WTC11 (cell line): ENCODE results near the gene TMEFF2.

Experiments
- CREM ChIP-seq: sonication (generic); formaldehyde crosslinking; IDR thresholded peaks from 2 replicates; pipeline ENCODE4 v1.8.1; 2022; ENCODE audit warnings: mild to moderate bottlenecking, missing genetic modification reagents, moderate library complexity
- NR1H2 ChIP-seq: sonication (generic); formaldehyde crosslinking; IDR thresholded peaks from 2 replicates; pipeline ENCODE4 v1.9.0; 2021; ENCODE audit warnings: mild to moderate bottlenecking, moderate library complexity, missing genetic modification reagents

DNA sequence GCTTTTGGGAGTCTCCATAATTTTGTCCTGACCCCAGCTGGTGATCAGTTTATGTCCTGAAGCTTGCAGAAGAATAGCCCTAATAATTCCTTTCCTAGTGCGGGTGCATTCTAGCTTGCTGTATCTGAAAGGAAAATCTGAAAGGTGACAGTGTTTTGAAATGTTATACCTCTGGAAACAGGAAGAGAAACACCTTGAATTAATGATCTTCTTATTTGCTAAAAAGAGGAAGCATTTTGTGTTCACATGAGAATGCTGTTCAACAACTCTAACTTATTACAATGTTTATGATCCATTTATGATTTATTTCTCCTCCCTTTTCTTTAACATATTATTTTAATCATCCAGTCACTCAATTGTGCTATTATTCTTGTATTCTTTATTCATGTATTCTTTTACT is 280.9 kb downstream of the TMEFF2 start:
- no peak for TF ChIP-seq CREM (CRISPR knock-in tag)
- no peak for TF ChIP-seq NR1H2 (CRISPR knock-in tag)
